ENCODE results near the gene SUMO4. TPM values are rescaled to one million over a fixed set of nuclear protein-coding genes. Genes with fewer than 3 reads are reported as not detected.

Gene SUMO4
- total and polyA plus RNA-seq, 2 of the 4 experiments (the other 2 are of a cell fraction), result 2.2 TPM; not detected in 1

GRCh38 chr6:149360536-149360935, 39.5 kb upstream of the SUMO4 start:
- in situ Hi-C loops (cut with MboI; ENCODE audit: low sequenced_read_pairs), result no loop called here
- Histone ChIP-seq H4K91ac (ENCODE audit: insufficient read depth, low read depth, low read length) (no peak overlapping the region), H2AK5ac (ENCODE audit: low read depth, low read length) (no peak overlapping the region), H3K4me1 (ENCODE audit: control insufficient read depth, insufficient read depth, low read length) (peaks cover 2% of the 10 kb centered on the region), H4K8ac (ENCODE audit: low read depth in 2 of 2, low read length in 2 of 2) (no peak overlapping the region), H3K14ac (replicated peaks; ENCODE audit: low read depth, low read length) (no peak overlapping the region), H3K56ac (ENCODE audit: extremely low read depth, insufficient read depth, low read length) (no peak overlapping the region), H2BK120ac (ENCODE audit: low read depth, low read length) (no peak overlapping the region), H3K9ac (ENCODE audit: low read depth, low read length) (no peak overlapping the region), H3K9me3 (ENCODE audit: control insufficient read depth, insufficient read depth, low read length) (no peaks in the 10 kb centered on the region), H3K4me2 (ENCODE audit: low read depth, low read length) (no peak overlapping the region), H3K36me3 (ENCODE audit: control insufficient read depth, insufficient read depth, low read length) (peaks cover 3% of the 10 kb centered on the region; the same call in 1 of the 2 replicates), H2BK15ac (ENCODE audit: low read depth, low read length) (no peak overlapping the region), H4K5ac (ENCODE audit: low read depth, low read length) (no peak overlapping the region), H2AFZ (replicated peaks; ENCODE audit: low read length, poor library complexity) (no peak overlapping the region), H3K18ac (ENCODE audit: low read depth, low read length) (no peak overlapping the region), H2BK20ac (ENCODE audit: low read depth, low read length) (no peak overlapping the region), H2AK9ac (replicated peaks; ENCODE audit: low read depth, low read length, poor library complexity) (no peak overlapping the region), H3K4ac (ENCODE audit: low read depth, low read length) (no peak overlapping the region), H3K27ac (ENCODE audit: insufficient read depth, low read length) (no peak overlapping the region), H3K79me1 (ENCODE audit: low read depth in 1 of 2, low read length in 2 of 2) (peaks cover 23 to 56% of the 10 kb centered on the region in 2 experiments), H4K20me1 (ENCODE audit: insufficient read depth, low read length) (peaks cover 63% of the 10 kb centered on the region), H3K27me3 (ENCODE audit: control insufficient read depth, insufficient read depth, low read length) (no peaks in the 10 kb centered on the region), H3K4me3 (ENCODE audit: insufficient read depth, low read depth, low read length) (no peak overlapping the region), H3K9me1 (ENCODE audit: insufficient read depth, low read length) (peaks cover 11% of the 10 kb centered on the region), H3K23ac (ENCODE audit: low read depth, low read length) (no peak overlapping the region), H2BK5ac (ENCODE audit: low read depth, low read length, poor library complexity, severe bottlenecking) (no peak overlapping the region)
- no TSS peak for BruUV-seq (replicated peaks)
- ATAC-seq (ENCODE audit: low read depth) (no peak), DNase-seq (no peak)
- intact Hi-C loops (cut with micrococcal nuclease), result no loop called here
- CTCF ChIA-PET, result no interaction called here
- POLR2A ChIA-PET (ENCODE audit: unreplicated experiment), result no interaction called here
- WGBS, 2 experiments (ENCODE audit: extremely low coverage in 2 of 2, insufficient read length in 1 of 2), result 91% methylated on average over 1 of the region's 3 CpGs; no CpG with 5 or more reads in 1 of the 2 experiments
- TF ChIP-seq, protein P1, sequence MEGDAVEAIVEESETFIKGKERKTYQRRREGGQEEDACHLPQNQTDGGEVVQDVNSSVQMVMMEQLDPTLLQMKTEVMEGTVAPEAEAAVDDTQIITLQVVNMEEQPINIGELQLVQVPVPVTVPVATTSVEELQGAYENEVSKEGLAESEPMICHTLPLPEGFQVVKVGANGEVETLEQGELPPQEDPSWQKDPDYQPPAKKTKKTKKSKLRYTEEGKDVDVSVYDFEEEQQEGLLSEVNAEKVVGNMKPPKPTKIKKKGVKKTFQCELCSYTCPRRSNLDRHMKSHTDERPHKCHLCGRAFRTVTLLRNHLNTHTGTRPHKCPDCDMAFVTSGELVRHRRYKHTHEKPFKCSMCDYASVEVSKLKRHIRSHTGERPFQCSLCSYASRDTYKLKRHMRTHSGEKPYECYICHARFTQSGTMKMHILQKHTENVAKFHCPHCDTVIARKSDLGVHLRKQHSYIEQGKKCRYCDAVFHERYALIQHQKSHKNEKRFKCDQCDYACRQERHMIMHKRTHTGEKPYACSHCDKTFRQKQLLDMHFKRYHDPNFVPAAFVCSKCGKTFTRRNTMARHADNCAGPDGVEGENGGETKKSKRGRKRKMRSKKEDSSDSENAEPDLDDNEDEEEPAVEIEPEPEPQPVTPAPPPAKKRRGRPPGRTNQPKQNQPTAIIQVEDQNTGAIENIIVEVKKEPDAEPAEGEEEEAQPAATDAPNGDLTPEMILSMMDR (conservative IDR thresholded peaks at IDR 0.05; ENCODE audit: low read depth, low read length), result no peak
- TF ChIP-seq BHLHE40 (IDR thresholded peaks at IDR 0.05; ENCODE audit: low read depth, low read length) (no peak), ELK1 (IDR thresholded peaks at IDR 0.05; ENCODE audit: borderline replicate concordance, low read depth, low read length) (no peak)
- dilution Hi-C loops (cut with HindIII; ENCODE audit: low sequenced_read_pairs, unreplicated experiment), result no loop called here
